T-helper 9 cell (primary cell): Measurements from ENCODE around the gene PHLDA1.
"Not testable (repeated sequence)": the region's sequence is repeated elsewhere in the genome, so short reads cannot be mapped to it uniquely, and the experiment has no call there.

Source experiments
- DNase-seq: peaks from one replicate; pipeline ENCODE4 v3.0.0-alpha.2; 2020

PHLDA1 gene

DNA sequence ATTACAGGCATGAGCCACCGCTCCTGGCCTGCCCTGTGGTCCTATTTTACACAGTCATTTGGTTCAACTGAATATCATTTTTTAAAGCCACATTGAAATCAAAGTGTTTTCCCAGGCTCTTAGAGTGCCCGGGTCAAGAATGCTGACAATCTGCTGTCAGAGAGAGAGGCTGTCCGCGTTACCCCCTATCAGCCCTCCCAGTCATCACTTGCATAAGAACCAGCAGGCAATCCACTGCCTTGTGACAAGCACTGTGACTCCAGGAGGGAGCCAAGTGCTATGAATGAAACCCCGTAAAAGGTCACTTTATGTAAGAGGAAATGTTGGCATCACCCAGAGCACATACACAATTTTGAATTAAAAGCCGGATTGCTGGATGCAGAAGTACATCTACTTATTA lies 13.5 kb downstream of the PHLDA1 start:
- no peak for DNase-seq

GRCh38 chr12:76014007-76014406 lies 17.6 kb downstream of the PHLDA1 start:
- no peak for DNase-seq

DNA sequence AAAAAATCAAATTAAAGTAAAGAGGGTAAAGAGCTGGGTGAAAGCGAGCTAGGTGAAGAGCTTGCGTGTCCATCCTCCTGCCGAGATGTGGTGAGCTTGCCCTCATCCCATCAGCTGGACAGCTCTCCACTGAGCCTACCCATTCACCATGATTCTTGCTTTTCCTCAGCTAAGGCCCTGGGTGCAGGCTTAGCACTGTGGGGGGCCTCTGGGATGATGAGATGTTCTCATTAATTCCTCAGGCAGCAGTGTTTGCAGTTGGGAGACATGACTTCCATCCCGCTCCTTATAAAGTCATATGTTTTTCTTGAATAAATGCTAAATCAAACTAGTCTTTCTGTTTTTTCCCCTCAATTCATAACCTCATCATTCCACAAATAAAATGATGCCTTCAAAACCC lies 18.0 kb downstream of the PHLDA1 start:
- DNase-seq = no peak

- DNase-seq = no peak
These were observed 18.9 kb downstream of the PHLDA1 start for GRCh38 chr12:76012644-76013043.

GRCh38 chr12:76010732-76011458 lies 20.7 kb downstream of the PHLDA1 start:
- no peak for DNase-seq

DNA sequence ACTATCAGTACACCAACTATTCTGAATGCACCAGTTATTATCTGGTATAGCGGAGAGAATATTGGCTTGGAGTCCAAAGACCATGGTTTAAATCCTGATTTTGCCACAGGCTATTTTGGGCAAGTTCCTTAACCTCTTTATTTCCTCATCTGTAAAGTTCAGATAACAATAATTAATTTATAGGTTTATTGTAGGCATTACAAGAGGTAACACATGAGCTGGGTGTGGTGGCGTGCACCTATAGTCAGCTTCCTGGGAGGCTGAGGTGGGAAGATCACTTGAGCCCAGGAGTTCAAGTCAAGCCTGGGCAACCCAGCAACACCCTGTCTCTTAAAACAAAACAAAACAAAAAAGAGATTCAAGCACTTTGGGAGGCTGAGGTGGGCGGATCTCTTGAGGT lies 23.1 kb downstream of the PHLDA1 start:
- no peak for DNase-seq

DNA sequence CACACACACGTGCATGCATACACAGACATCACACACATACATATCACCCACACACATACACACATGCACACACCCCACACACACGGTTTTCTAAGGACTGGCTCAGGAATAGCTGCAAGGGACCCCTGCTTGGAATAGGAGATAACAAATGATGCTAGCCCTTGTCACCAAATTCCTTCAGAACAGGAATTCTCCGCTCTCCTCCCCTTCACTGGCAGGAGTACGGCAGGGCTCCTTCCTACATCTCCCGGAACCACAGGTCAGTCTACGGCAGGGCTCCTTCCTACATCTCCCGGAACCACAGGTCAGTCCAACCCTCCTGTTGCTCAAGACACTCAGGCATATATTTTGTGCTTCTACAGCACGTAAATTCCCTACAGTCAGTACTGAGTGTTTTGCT lies 23.9 kb downstream of the PHLDA1 start:
- DNase-seq = no peak

DNA sequence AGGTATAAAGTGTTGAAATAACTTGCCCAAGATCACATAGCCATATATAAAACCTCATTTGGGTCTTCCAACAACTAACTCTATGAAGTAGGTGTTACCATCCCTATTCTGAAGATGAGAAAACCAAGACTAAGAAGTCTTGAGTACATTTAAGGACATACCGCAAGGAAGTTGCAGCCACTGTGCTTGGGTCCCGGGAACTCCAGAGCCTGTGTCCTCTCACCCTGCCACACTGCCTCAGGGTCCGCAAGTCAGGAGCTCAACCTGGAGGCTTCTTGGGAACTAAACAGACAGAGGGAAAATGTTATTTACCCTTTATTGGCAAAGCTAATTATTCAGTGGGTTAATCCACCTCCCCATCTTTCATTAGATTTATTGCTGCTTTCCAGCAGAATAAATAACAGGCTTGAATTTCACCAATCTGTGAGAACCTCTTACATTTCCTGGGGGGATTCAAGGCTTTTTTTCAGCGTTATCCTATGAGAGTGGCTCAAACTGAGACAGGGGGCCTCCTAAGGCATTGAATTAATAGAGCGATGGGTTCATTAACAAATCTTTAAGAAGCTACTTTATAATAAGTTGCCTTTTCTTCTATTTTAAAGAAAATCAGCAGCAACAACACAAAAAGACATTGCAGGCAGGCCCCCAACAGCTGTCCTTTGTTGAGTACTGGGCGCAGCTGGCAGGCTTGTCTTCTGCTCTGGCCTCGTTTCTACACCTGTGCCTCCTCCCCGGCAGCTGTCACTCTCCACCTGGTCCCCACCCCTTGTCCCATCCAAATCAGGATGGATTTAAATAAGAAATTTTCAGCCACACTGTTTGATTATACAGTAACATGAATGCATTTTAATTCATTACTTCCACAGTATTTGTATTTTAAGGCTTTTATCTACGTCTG lies 25.3 kb downstream of the PHLDA1 start:
- DNase-seq = no peak

GRCh38 chr12:76003355-76003638 lies 28.3 kb downstream of the PHLDA1 start:
- DNase-seq = no peak

DNA sequence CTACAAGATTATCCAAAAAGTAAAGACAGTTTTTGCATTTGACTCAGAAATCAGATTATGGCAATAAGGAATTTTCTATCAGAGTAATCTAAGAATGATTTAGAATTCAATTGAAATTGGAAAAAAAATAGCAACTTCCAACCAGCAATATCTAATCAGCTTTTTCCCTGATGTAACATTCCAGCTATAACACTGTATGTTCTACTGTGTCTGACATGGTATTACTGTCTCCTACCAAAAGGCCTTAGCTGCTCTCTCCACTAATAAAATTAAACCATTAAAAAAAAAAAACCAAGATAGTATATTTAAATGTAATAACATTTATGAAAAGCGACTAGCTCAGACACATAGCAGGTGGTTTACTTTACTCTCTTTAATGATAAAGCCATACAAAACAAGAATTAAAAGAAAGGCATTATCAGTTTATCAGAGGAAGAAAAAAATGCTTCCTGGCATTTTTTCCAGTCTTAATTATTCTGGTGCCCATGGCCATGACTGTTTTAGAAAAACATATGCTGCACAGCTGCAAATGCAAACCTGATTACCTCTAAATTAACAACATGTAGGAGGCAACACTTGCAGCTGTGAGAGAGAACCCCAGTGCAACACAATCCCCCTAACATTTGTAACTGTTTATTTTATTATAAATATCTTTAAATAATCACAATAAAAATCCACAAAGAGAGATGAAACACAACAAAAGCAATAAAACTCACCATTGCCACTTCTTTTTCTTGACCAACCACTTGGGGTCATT lies 28.8 kb downstream of the PHLDA1 start:
- DNase-seq = no peak

DNA sequence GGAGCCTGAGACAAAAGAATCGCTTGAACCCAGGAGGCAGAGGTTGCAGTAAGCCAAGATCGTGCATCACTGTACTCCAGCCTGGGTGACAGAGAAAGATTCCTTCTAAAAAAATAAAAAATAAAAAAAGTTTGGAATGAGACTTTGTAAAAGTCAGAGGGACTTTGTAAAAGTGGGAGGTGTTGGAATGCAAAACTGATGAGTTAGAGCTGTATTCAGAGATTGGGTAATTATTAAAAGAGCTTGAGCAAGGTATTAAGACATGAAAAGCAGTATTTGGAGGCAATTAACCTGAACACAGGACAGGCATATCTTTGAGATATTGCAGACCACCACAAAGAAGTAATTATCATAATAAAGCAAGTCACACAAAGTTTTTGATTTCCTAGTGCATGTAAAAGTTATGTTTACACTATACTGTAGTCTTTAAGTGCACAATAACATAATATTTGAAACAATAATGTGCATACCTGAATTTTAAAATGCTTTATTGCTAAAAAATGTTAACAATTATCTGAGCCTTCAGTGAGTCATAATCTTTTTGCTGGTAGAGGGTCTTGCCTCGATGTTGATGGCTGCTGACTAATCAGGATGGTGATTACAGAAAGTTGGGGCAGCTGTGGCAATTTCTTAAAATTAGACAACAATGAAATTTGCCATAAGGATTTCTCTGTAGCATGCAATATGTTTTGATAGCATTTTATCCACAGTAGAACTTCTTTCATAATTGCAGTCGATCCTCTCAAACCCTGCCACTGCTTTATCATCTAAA lies 33.1 kb downstream of the PHLDA1 start:
- no peak for DNase-seq

- no peak for DNase-seq
These were observed 33.9 kb downstream of the PHLDA1 start for GRCh38 chr12:75997658-75998057.

DNA sequence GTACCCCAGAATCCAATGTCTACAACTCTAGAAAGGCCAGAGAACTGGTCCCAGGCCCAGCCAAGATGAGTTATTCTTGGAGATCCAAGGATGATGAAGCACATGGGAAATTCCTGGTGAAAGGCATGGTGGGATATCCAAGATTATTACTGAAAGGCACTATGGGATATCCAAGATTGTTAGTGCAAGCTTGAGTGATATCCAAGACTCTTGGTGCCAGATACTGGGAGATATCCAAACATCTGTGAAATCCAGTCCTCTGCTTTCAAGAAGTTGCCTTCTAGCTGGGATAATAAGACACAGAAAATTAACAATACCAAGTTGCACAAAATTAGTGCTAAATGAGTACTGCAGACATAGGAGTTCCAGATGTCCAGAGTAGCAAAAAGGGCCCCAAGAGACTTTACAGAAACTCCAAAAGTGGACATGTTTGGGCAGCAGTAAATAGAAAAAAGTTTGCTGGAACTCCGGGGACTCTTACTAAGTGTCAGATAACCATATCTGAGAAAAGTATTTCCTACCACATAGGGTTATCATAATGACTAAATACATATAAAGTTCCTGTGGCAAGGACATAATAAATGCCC lies 34.6 kb downstream of the PHLDA1 start:
- no peak for DNase-seq

DNA sequence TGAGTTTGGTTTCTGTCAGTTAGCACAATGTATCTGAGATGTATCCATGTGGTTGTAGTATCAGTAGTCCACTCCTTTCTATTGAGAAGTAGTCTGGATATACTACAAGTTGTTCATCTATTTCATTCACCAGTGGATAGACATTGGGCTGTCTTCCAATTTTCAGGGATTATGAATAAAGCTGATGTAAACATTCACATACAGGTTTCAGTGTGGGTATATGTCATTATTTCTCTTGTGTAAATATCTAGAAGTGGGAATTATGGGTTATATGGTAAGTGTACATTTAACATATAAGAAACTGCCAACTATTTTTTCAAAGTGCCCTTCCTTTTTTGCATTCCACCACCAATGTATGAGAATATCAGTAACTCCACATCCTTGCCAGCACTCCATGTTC lies 35.9 kb downstream of the PHLDA1 start:
- no peak for DNase-seq

GRCh38 chr12:75994069-75994740 lies 37.4 kb downstream of the PHLDA1 start:
- no peak for DNase-seq

DNA sequence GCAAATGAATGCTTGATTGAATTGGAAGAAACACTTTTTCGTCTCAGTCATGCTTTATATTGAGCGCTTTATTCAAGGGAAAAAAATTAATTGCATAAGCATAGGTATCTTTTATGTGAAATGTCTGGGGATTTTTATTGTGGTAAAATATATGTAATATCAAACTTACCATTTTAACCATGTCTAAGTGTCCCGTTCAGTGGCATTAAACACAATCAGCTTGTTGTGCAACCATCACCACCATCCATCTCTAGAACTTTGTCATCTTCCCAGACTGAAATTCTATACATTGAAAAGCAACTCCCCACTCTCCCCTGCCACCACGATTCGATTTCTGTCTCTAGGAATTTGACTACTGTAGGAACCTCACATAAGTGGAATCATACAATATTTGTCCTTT lies 39.8 kb downstream of the PHLDA1 start:
- no peak for DNase-seq

DNA sequence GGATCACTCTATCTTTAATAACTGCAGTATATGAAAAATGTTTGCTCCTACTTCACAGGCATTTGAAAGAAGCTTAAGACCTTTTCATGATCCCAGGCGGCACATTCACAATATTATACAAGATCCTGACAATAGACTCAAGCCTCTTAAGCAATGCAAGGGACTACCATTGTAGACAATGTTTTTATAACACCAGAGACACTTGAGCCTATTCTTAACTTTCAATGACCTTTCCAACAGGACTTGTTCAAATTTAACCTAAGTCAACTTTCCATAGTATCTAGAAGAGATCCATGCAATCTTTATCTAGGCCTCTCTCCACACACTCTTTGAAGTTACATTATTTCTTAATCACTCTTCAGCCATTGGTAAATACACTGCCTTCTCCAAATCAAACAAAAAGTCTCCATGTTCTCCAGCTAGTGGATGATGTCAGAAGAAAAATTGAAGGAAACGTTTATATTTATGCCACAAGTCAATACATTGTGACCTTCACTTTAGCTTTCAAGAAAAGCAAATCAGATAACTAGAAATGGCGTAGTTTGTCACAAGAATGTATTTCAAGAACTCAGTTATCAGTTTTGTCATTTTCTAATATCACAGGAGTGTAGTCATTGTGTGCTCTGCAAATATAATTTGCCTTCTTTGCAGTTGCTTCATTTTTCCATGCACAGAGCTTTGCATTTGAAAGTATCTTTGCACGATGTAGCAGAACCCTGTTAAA lies 41.2 kb downstream of the PHLDA1 start:
- DNase-seq = no peak

- DNase-seq = not testable (repeated sequence)
These were observed 43.9 kb downstream of the PHLDA1 start for GRCh38 chr12:75987709-75988108.

DNA sequence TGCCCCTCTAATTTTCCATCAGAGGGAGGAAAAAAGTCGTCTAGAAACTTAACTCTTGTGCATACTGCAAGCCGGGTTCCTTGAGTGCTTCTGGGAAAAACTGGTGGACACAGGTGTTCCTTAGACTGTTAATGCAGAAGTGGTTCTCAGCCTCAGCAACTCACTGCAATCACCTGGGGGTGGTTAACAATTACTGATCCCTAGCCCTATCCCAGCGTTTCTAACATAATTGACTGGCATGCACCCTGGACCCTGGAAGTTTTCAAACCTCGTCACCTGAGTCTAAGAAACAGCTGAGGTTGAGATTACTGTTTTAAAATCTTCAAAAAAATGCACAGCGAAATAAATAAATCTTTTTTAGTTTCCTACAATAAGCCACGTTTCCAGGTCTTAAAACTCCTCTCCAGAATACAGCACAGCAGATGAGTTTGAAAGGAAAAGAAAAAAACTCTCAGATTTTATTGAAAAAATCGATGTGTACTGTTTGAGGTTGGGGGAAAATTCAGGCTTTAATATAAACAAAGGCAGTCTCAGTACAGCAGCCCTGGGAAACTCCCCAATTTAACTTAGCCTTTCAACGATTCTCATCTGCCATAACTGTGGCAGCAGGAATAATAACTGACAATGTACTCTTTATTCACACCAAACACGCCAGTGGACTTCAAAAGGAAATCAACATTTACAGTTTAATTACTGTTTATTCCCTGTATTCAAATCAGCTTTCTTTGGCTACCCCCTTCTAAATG lies 45.4 kb downstream of the PHLDA1 start:
- DNase-seq = no peak

GRCh38 chr12:75985566-75985965 lies 46.0 kb downstream of the PHLDA1 start:
- no peak for DNase-seq
